NCI-H345 (cell line): ENCODE data around the gene SLC15A5.

Experiments
- DNase-seq: peaks from one replicate; lab custom pipeline; 2025; lab: John Stamatoyannopoulos, UW

SLC15A5 gene

GRCh38 chr12:16260206-16260605, 17.3 kb downstream of the SLC15A5 start:
- no peak for DNase-seq

GRCh38 chr12:16258963-16259362, 18.5 kb downstream of the SLC15A5 start:
- DNase-seq = no peak

- no peak for DNase-seq
Measured at GRCh38 chr12:16246264-16246663, 31.2 kb downstream of the SLC15A5 start.

- DNase-seq = no peak
Measured at GRCh38 chr12:16245209-16245608, 32.3 kb downstream of the SLC15A5 start.

- no peak for DNase-seq
Measured at GRCh38 chr12:16243487-16244412, 33.7 kb downstream of the SLC15A5 start.

- DNase-seq = no peak
Measured at GRCh38 chr12:16241346-16241745, 36.1 kb downstream of the SLC15A5 start.

GRCh38 chr12:16238661-16239060, 38.8 kb downstream of the SLC15A5 start:
- DNase-seq = no peak

GRCh38 chr12:16229676-16230075, 47.8 kb downstream of the SLC15A5 start:
- no peak for DNase-seq

- no peak for DNase-seq
Measured at GRCh38 chr12:16228067-16228466, 49.4 kb downstream of the SLC15A5 start.

GRCh38 chr12:16225692-16226091, 51.8 kb downstream of the SLC15A5 start:
- DNase-seq = no peak

- DNase-seq = no peak
Measured at GRCh38 chr12:16224196-16224595, 53.3 kb downstream of the SLC15A5 start.

- DNase-seq = no peak
Measured at GRCh38 chr12:16221776-16222175, 55.7 kb downstream of the SLC15A5 start.

- DNase-seq = no peak
Measured at GRCh38 chr12:16220120-16220519, 57.4 kb downstream of the SLC15A5 start.

- no peak for DNase-seq
Measured at GRCh38 chr12:16218934-16219751, 58.3 kb downstream of the SLC15A5 start.

- no peak for DNase-seq
Measured at GRCh38 chr12:16218234-16218633, 59.3 kb downstream of the SLC15A5 start.

- no peak for DNase-seq
Measured at GRCh38 chr12:16211731-16212130, 65.8 kb downstream of the SLC15A5 start.

GRCh38 chr12:16198884-16199283, 78.6 kb downstream of the SLC15A5 start:
- no peak for DNase-seq

GRCh38 chr12:16197600-16197999, 79.9 kb downstream of the SLC15A5 start:
- DNase-seq = no peak

GRCh38 chr12:16189849-16190248, 87.6 kb downstream of the SLC15A5 start:
- no peak for DNase-seq

- peak; percentile 69 for DNase-seq
Measured at GRCh38 chr12:16187660-16188059, 89.8 kb downstream of the SLC15A5 start.

- no peak for DNase-seq
Measured at GRCh38 chr12:16184681-16185080, 92.8 kb downstream of the SLC15A5 start.

GRCh38 chr12:16183541-16183940, 93.9 kb downstream of the SLC15A5 start:
- no peak for DNase-seq

GRCh38 chr12:16175840-16176239, 101.6 kb downstream of the SLC15A5 start:
- no peak for DNase-seq
